Keratinocyte (primary cell): Measurements from ENCODE around the gene SSH2.

ENCODE experiments used
- EZH2 ChIP-seq: IDR thresholded peaks from one replicate; pipeline ENCODE4 v1.6.1; 2012; ENCODE audit warnings: inconsistent platforms, mild to moderate bottlenecking, low read length, moderate library complexity
- TF ChIP-seq, protein P1 (sequence below), 3 experiments: IDR thresholded peaks in 1 of 3; conservative IDR thresholded peaks in 1 of 3; optimal IDR thresholded peaks in 1 of 3; 2 replicates in 2 of 3; 3 replicates in 1 of 3; pipeline versions ENCODE3 to v1.5.1; 2011; ENCODE audit warnings: low read length in 3 of 3, mild to moderate bottlenecking in 3 of 3, moderate library complexity in 2 of 3, control low read depth in 1 of 3, inconsistent platforms in 1 of 3; ENCODE audit not compliant: insufficient read depth in 2 of 3; ENCODE audit errors: extremely low read depth in 1 of 3

DNA sequence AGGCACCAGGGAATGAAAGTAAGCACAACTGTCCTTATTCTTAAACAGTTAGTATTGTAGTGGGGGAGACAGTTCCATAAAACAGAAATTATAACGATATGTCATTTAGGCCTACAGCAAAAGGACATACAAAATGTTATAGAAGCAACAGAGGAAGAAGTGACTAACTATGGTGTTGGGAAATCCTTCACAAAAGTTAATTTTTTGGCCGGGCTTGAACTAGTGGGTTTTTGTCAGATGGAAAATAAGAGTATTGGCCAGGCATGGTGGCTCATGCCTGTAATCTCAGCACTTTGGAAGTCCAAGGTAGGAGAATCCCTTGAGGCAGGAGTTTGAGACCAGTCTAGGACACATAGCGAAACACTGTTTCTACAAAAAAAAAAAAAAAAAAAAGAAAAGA lies 127.8 kb downstream of the SSH2 start:
- TF ChIP-seq, protein P1, sequence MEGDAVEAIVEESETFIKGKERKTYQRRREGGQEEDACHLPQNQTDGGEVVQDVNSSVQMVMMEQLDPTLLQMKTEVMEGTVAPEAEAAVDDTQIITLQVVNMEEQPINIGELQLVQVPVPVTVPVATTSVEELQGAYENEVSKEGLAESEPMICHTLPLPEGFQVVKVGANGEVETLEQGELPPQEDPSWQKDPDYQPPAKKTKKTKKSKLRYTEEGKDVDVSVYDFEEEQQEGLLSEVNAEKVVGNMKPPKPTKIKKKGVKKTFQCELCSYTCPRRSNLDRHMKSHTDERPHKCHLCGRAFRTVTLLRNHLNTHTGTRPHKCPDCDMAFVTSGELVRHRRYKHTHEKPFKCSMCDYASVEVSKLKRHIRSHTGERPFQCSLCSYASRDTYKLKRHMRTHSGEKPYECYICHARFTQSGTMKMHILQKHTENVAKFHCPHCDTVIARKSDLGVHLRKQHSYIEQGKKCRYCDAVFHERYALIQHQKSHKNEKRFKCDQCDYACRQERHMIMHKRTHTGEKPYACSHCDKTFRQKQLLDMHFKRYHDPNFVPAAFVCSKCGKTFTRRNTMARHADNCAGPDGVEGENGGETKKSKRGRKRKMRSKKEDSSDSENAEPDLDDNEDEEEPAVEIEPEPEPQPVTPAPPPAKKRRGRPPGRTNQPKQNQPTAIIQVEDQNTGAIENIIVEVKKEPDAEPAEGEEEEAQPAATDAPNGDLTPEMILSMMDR (optimal IDR thresholded peaks at IDR 0.05 in 1 of 3, IDR thresholded peaks at IDR 0.05 in 1 of 3, conservative IDR thresholded peaks at IDR 0.05 in 1 of 3; ENCODE audit: extremely low read depth in 1 of 3, insufficient read depth in 2 of 3, low read length in 3 of 3), result no peak
- TF ChIP-seq EZH2, result no peak
